ENCODE results near the gene HSPA6.

Gene HSPA6

DNA sequence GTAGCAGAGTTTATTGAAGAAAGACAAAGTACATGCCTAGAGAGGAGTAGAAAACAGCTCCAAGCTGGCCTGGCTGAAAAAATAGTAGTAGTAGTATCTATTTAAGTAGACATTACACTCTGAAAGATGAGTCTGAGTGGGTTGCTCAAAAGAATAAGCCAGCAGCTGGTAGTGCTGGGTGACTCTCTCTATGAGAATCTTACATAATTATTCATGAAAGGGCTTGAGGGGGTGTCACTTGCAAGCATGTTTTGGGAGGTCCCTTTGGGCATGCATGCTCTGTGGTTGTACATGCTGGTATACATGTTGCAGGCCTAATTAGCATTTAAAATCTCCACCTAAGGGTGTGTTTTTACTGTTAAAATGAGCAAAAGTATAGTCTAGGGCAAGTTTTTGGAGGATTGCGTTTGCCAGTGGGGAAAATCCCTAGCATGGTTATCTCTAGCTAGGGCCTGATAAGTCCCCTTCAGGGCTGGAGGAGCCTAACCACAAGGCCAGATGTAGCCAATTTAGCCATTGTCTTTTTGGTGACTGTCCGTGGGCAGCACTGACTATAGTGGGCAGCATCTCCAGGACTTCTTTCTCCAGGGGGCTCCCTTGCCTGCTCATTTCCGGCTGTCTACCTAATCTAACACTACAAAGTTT, 30.1 kb upstream of the HSPA6 start:
- TF ChIP-seq, protein P1, sequence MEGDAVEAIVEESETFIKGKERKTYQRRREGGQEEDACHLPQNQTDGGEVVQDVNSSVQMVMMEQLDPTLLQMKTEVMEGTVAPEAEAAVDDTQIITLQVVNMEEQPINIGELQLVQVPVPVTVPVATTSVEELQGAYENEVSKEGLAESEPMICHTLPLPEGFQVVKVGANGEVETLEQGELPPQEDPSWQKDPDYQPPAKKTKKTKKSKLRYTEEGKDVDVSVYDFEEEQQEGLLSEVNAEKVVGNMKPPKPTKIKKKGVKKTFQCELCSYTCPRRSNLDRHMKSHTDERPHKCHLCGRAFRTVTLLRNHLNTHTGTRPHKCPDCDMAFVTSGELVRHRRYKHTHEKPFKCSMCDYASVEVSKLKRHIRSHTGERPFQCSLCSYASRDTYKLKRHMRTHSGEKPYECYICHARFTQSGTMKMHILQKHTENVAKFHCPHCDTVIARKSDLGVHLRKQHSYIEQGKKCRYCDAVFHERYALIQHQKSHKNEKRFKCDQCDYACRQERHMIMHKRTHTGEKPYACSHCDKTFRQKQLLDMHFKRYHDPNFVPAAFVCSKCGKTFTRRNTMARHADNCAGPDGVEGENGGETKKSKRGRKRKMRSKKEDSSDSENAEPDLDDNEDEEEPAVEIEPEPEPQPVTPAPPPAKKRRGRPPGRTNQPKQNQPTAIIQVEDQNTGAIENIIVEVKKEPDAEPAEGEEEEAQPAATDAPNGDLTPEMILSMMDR (IDR thresholded peaks at IDR 0.05; ENCODE audit: unreplicated experiment in 3 of 3), result no peak
- Mint-ChIP-seq H3K27me3 (ENCODE audit: low read depth) (peaks cover 47% of the 10 kb centered on the region), H3K27ac (no peak overlapping the region), H3K36me3 (ENCODE audit: low read depth) (no peaks in the 10 kb centered on the region), H3K4me3 (no peak overlapping the region), H3K9me3 (no peaks in the 10 kb centered on the region), H3K4me1 (peaks cover 5% of the 10 kb centered on the region)

DNA sequence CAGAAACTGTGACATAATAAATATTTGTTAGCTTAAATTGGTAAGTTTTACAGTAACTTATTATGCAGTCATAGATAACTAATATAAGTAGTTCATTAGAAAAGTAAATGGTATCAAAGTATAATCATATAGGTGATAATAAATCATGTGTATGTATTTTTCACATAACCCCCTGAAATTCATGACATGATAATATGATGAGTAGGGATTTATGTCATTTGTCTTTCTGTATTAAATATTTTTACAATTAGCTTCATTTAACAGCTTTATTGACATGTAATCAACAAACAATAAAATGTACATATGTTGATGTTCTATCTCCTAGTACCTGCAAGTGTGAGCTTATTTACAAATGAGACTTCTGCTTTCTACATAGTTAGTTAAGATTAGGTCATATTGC, 28.9 kb upstream of the HSPA6 start:
- H3K4me1 Mint-ChIP-seq, result peaks cover 5% of the 10 kb centered on the region
- H3K27me3 Mint-ChIP-seq (ENCODE audit: low read depth), result peaks cover 42% of the 10 kb centered on the region
- H3K36me3 Mint-ChIP-seq (ENCODE audit: low read depth), result no peaks in the 10 kb centered on the region
- TF ChIP-seq, protein P1 (IDR thresholded peaks at IDR 0.05; ENCODE audit: unreplicated experiment in 3 of 3), result no peak
- H3K9me3 Mint-ChIP-seq, result no peaks in the 10 kb centered on the region
- H3K4me3 Mint-ChIP-seq, result no peak overlapping the region
- no peak overlapping the region for H3K27ac Mint-ChIP-seq

DNA sequence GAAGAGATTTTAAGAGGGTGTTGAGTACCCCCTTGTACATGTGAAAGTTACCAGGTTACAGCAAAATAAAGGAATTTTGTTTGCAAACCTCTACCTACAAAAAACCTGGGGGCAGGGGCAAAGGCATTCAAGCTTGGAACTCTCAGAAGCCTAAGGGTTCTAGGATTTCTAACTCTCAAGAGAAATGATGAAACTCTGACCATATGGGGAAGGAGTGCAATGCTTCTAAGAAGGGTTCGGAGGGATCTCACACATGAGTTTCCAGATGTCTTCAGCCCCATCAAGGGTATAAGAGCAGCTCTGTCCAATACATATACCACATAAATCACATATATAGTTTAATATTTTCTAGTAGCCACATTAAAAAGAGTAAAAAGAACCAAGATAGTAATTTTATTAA, 26.4 kb upstream of the HSPA6 start:
- TF ChIP-seq, protein P1 (IDR thresholded peaks at IDR 0.05; ENCODE audit: unreplicated experiment in 3 of 3), result no peak
- no peak overlapping the region for H3K27ac Mint-ChIP-seq
- no peaks in the 10 kb centered on the region for H3K9me3 Mint-ChIP-seq
- H3K4me1 Mint-ChIP-seq, result peaks cover 5% of the 10 kb centered on the region
- peaks cover 31% of the 10 kb centered on the region for H3K27me3 Mint-ChIP-seq (ENCODE audit: low read depth)
- no peak overlapping the region for H3K4me3 Mint-ChIP-seq
- no peaks in the 10 kb centered on the region for H3K36me3 Mint-ChIP-seq (ENCODE audit: low read depth)

- H3K4me3 Mint-ChIP-seq, result no peak overlapping the region
- H3K9me3 Mint-ChIP-seq, result no peaks in the 10 kb centered on the region
- TF ChIP-seq, protein P1 (IDR thresholded peaks at IDR 0.05; ENCODE audit: unreplicated experiment in 3 of 3), result no peak
- no peak overlapping the region for H3K27ac Mint-ChIP-seq
- peaks cover 5% of the 10 kb centered on the region for H3K4me1 Mint-ChIP-seq
- H3K27me3 Mint-ChIP-seq (ENCODE audit: low read depth), result peaks cover 31% of the 10 kb centered on the region
- H3K36me3 Mint-ChIP-seq (ENCODE audit: low read depth), result no peaks in the 10 kb centered on the region
Measured at GRCh38 chr1:161498646-161499045, 25.7 kb upstream of the HSPA6 start.

- Mint-ChIP-seq H3K27ac (no peak overlapping the region), H3K4me3 (no peak overlapping the region), H3K36me3 (ENCODE audit: low read depth) (no peaks in the 10 kb centered on the region), H3K4me1 (peaks cover 5% of the 10 kb centered on the region), H3K27me3 (ENCODE audit: low read depth) (peaks cover 26% of the 10 kb centered on the region), H3K9me3 (no peaks in the 10 kb centered on the region)
- TF ChIP-seq, protein P1 (IDR thresholded peaks at IDR 0.05; ENCODE audit: unreplicated experiment in 3 of 3), result no peak
Measured at GRCh38 chr1:161499099-161500039, 25.0 kb upstream of the HSPA6 start.

Measured in nephron (organoid).